Prostate gland (tissue), 2 donors: ENCODE measurements around the gene PRR35.

Experiments
- POLR2A ChIP-seq: fragments of 450-650 bp; IDR thresholded peaks from one replicate; pipeline ENCODE4 v1.6.1; 2016; ENCODE audit warnings: antibody characterized with exemption, mild to moderate bottlenecking
- TF ChIP-seq, protein P1 (sequence below), 4 experiments: fragments of 200-600 bp in 2 of 4; fragments of 450-650 bp in 2 of 4; sonication (generic) in 2 of 4; IDR thresholded peaks; 1 replicate in 3 of 4; 2 replicates in 1 of 4; pipeline ENCODE4 v1.5.1; 2016 to 2019; ENCODE audit warnings: antibody characterized with exemption in 4 of 4, mild to moderate bottlenecking in 2 of 4, moderate library complexity in 2 of 4

DNA sequence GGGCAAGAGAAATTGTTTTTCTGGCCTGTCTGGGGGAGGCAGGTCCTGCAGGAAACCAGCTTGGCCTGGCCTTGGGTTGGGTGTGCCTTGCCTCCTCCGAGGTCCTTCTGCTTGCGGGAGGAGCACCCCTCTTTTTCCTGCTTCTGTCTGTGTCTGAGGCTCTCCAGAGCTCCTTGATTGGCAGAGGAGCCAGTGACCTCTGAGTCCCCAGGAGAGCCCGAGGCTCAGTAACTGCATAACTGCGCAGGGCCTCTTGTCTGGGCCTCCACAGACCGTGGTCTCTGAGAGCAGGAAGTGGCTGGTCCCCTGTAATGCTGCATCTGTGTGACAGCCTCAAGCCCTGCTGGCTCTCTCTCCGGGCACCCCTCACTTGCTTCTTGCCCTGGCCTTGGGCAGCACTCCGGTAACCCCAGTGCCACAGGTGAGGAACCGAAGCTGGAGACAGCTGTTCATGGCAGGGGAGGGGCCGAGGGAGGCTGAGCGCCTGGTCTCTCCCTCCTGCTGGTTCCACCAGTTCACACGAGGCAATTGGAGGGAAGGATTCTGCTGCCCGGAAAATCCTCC, 31.1 kb upstream of the PRR35 start:
- TF ChIP-seq, protein P1, sequence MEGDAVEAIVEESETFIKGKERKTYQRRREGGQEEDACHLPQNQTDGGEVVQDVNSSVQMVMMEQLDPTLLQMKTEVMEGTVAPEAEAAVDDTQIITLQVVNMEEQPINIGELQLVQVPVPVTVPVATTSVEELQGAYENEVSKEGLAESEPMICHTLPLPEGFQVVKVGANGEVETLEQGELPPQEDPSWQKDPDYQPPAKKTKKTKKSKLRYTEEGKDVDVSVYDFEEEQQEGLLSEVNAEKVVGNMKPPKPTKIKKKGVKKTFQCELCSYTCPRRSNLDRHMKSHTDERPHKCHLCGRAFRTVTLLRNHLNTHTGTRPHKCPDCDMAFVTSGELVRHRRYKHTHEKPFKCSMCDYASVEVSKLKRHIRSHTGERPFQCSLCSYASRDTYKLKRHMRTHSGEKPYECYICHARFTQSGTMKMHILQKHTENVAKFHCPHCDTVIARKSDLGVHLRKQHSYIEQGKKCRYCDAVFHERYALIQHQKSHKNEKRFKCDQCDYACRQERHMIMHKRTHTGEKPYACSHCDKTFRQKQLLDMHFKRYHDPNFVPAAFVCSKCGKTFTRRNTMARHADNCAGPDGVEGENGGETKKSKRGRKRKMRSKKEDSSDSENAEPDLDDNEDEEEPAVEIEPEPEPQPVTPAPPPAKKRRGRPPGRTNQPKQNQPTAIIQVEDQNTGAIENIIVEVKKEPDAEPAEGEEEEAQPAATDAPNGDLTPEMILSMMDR (IDR thresholded peaks at IDR 0.05): no peak
- no peak for TF ChIP-seq POLR2A
